Measurements from ENCODE around the gene SMAP2. TPM values are rescaled to one million over a fixed set of nuclear protein-coding genes. Genes with fewer than 3 reads are reported as not detected.

The SMAP2 gene
- total and polyA plus RNA-seq, 10 of the 15 experiments (the other 5 are each of a cell fraction or from before 2014, with no cell fraction given) = 33.4 to 177 (median 105) TPM

DNA sequence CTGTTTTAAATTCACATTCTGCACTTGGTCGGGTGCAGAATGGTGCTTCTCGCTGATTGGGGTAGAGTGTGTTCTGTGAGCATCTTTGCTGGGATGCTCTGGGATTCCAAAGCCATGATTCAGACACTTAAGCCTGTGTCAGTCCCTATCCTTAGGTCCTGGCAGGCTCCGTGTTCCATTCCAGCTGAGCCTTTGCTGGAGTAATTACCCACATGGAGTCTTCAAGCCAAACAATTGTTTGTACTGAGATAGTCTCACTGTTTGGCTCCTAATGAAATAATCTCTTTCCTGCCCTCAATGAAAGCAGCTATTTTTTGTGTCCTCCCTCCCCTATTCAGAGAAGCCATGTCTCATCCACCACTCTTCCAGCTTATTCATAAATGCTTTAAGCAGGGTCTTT lies 18.7 kb downstream of the SMAP2 start:
- Histone ChIP-seq H3K9me3 (replicated peaks; ENCODE audit: control insufficient read depth, insufficient read depth, low read length) (no peaks in the 10 kb centered on the region), H4K20me1 (ENCODE audit: control insufficient read depth, insufficient read depth) (no peaks in the 10 kb centered on the region; the same call in 1 of the 2 replicates), H3K79me2 (ENCODE audit: control insufficient read depth, insufficient read depth, low read length) (peaks cover 99% of the 10 kb centered on the region), H3K36me3 (ENCODE audit: control insufficient read depth in 2 of 2, insufficient read depth in 2 of 2, low read length in 1 of 2) (peaks cover 2 to 8% of the 10 kb centered on the region in 2 experiments; a peak in 3 of 4 replicates), H3K4me3 (no peak overlapping the region), H3K27me3 (replicated peaks in 1 of 2; ENCODE audit: control insufficient read depth in 2 of 2, insufficient read depth in 2 of 2, low read length in 1 of 2) (no peaks in the 10 kb centered on the region), H3K4me1 (ENCODE audit: control insufficient read depth, insufficient read depth, low read length) (peaks cover 73% of the 10 kb centered on the region), H3K4me2 (ENCODE audit: control insufficient read depth, insufficient read depth) (peak overlapping the region; percentile 70), H2AFZ (ENCODE audit: control insufficient read depth, low read depth, low read length) (no peak overlapping the region), H3K27ac (ENCODE audit: control insufficient read depth, insufficient read depth) (peak overlapping the region; percentile 56), H3K9ac (ENCODE audit: control insufficient read depth, insufficient read depth, low read length) (no peak overlapping the region)
- no peak for FAIRE-seq
- no TSS peak for BruUV-seq (replicated peaks)
- ATAC-seq = no peak
- ChIA-PET POLR2A (interaction anchor here (1.5 to 15.7 kb wide), 4 partner anchors 8 to 13 kb away, joined by 3 to 243 read pairs (median 29); no protein-coding TSS in a partner anchor), SMC1A (ENCODE audit: uncharacterized antibody, unreplicated experiment) (interaction anchor here (0.9 to 18.1 kb wide), 6 partner anchors 9 to 332 kb away, joined by 3 to 426 read pairs (median 16); partner anchors contain the start of gene SMAP2), RAD21 (ENCODE audit: unreplicated experiment) (interaction anchor here (1.2 to 1.6 kb wide), 7 partner anchors 8 to 77 kb away, joined by 3 to 12 read pairs (median 5); partner anchors contain the start of gene ZFP69B), CTCF (interaction anchor here (0.6 to 18.7 kb wide), 7 partner anchors 10 to 998 kb away, joined by 3 to 271 read pairs (median 5); no protein-coding TSS in a partner anchor)
- intact Hi-C loops (cut with micrococcal nuclease; ENCODE audit: unreplicated experiment) = no loop called here
- no peak for TF ChIP-seq EED (IDR thresholded peaks at IDR 0.05; ENCODE audit: low read depth)
- in situ Hi-C loops (cut with MboI) = no loop called here
- DNase-seq (ENCODE audit: low read depth, low spot score) = no peak
- WGBS (ENCODE audit: insufficient coverage, insufficient replicate concordance, low lambda C conversion rate, missing lambda C conversion rate) = 16% methylated on average over 3 of the region's 3 CpGs

DNA sequence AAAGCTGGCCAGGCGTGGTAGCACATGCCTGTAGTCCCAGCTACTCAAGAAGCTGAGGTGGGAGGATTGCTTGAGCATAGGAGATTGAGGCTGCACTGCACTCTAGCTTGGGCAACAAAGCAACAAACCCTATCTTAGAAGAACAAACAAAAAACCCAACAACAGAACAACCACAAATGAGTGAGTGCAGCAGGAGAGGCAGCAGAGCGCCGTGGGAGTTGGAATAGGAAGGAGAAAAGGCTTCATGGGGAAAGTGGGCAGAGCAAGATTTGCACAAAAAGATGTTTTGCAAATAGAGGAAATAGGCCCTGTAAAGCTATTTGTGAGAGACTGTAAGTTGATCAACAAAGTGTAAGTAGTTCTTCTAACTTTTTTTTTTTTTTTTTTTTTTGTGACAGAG lies 19.6 kb downstream of the SMAP2 start:
- Histone ChIP-seq H3K4me1 (ENCODE audit: control insufficient read depth, insufficient read depth, low read length) (peaks cover 71% of the 10 kb centered on the region), H2AFZ (ENCODE audit: control insufficient read depth, low read depth, low read length) (no peak overlapping the region), H3K9me3 (replicated peaks; ENCODE audit: control insufficient read depth, insufficient read depth, low read length) (no peaks in the 10 kb centered on the region), H3K4me3 (no peak overlapping the region; the same call in 1 of the 2 replicates), H3K27ac (ENCODE audit: control insufficient read depth, insufficient read depth) (peak overlapping the region; percentile 56), H3K4me2 (ENCODE audit: control insufficient read depth, insufficient read depth) (peak overlapping the region; percentile 70), H3K9ac (ENCODE audit: control insufficient read depth, insufficient read depth, low read length) (no peak overlapping the region), H3K27me3 (replicated peaks in 1 of 2; ENCODE audit: control insufficient read depth in 2 of 2, insufficient read depth in 2 of 2, low read length in 1 of 2) (no peaks in the 10 kb centered on the region), H4K20me1 (ENCODE audit: control insufficient read depth, insufficient read depth) (no peaks in the 10 kb centered on the region; the same call in 1 of the 2 replicates), H3K79me2 (ENCODE audit: control insufficient read depth, insufficient read depth, low read length) (peaks cover 99% of the 10 kb centered on the region), H3K36me3 (ENCODE audit: control insufficient read depth in 2 of 2, insufficient read depth in 2 of 2, low read length in 1 of 2) (peaks cover 2 to 8% of the 10 kb centered on the region in 2 experiments; a peak in 3 of 4 replicates)
- ChIA-PET RAD21 (ENCODE audit: unreplicated experiment) (interaction anchor here (0.7 to 2.1 kb wide), 7 partner anchors 7 to 294 kb away, joined by 3 to 13 read pairs (median 5); no protein-coding TSS in a partner anchor), CTCF (interaction anchor here (0.7 to 18.7 kb wide), 7 partner anchors 8 to 240 kb away, joined by 3 to 271 read pairs (median 9); no protein-coding TSS in a partner anchor), POLR2A (interaction anchor here (0.6 to 15.7 kb wide), 8 partner anchors 8 to 207 kb away, joined by 3 to 243 read pairs (median 4); partner anchors contain the start of gene SMAP2), SMC1A (ENCODE audit: uncharacterized antibody, unreplicated experiment) (interaction anchor here (0.6 to 18.1 kb wide), 10 partner anchors 8 to 1483 kb away, joined by 3 to 426 read pairs (median 5); partner anchors contain the start of gene SMAP2)
- ATAC-seq = no peak
- TF ChIP-seq, protein P1, sequence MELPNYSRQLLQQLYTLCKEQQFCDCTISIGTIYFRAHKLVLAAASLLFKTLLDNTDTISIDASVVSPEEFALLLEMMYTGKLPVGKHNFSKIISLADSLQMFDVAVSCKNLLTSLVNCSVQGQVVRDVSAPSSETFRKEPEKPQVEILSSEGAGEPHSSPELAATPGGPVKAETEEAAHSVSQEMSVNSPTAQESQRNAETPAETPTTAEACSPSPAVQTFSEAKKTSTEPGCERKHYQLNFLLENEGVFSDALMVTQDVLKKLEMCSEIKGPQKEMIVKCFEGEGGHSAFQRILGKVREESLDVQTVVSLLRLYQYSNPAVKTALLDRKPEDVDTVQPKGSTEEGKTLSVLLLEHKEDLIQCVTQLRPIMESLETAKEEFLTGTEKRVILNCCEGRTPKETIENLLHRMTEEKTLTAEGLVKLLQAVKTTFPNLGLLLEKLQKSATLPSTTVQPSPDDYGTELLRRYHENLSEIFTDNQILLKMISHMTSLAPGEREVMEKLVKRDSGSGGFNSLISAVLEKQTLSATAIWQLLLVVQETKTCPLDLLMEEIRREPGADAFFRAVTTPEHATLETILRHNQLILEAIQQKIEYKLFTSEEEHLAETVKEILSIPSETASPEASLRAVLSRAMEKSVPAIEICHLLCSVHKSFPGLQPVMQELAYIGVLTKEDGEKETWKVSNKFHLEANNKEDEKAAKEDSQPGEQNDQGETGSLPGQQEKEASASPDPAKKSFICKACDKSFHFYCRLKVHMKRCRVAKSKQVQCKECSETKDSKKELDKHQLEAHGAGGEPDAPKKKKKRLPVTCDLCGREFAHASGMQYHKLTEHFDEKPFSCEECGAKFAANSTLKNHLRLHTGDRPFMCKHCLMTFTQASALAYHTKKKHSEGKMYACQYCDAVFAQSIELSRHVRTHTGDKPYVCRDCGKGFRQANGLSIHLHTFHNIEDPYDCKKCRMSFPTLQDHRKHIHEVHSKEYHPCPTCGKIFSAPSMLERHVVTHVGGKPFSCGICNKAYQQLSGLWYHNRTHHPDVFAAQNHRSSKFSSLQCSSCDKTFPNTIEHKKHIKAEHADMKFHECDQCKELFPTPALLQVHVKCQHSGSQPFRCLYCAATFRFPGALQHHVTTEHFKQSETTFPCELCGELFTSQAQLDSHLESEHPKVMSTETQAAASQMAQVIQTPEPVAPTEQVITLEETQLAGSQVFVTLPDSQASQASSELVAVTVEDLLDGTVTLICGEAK (IDR thresholded peaks at IDR 0.05; ENCODE audit: borderline replicate concordance) = no peak
- TF ChIP-seq SUPT20H (IDR thresholded peaks at IDR 0.05; ENCODE audit: borderline replicate concordance, control insufficient read depth, low read depth, low read length) = no peak
- in situ Hi-C loops (cut with MboI) (no loop called here), intact Hi-C loops (cut with micrococcal nuclease; ENCODE audit: unreplicated experiment) (no loop called here)
- 5% methylated on average over 3 of the region's 3 CpGs for WGBS (ENCODE audit: insufficient coverage, insufficient replicate concordance, low lambda C conversion rate, missing lambda C conversion rate)
- BruUV-seq (replicated peaks) = no TSS peak
- DNase-seq (ENCODE audit: low read depth, low spot score) = no peak
- no peak for FAIRE-seq

All from GM12878 (cell line).